NB4 (cell line): ENCODE measurements around the gene AFF1.

Source experiments
- DNase-seq: peaks from one replicate; pipeline ENCODE4 v3.0.0; 2010; ENCODE audit warnings: low read depth
- H3K4me3 ChIP-seq: one replicate; pipeline ENCODE4 v1.5.1; 2011; ENCODE audit warnings: mild to moderate bottlenecking, low read depth, low read length, moderate library complexity
- MYC ChIP-seq: IDR thresholded peaks from 2 replicates; pipeline ENCODE4 v1.6.1; 2011; ENCODE audit warnings: low read depth, low read length
- POLR2A ChIP-seq: IDR thresholded peaks from 2 replicates; pipeline ENCODE4 v1.6.1; 2011; ENCODE audit warnings: mild to moderate bottlenecking; ENCODE audit not compliant: insufficient read length; ENCODE audit errors: extremely low read depth
- TF ChIP-seq, protein P1 (sequence below): IDR thresholded peaks from one replicate; pipeline ENCODE4 v1.5.1; 2012; ENCODE audit warnings: low read depth, low read length
- TF ChIP-seq, protein P2 (sequence below): IDR thresholded peaks from 2 replicates; pipeline ENCODE4 v1.6.1; 2011; ENCODE audit warnings: low read depth, low read length

The AFF1 gene

DNA sequence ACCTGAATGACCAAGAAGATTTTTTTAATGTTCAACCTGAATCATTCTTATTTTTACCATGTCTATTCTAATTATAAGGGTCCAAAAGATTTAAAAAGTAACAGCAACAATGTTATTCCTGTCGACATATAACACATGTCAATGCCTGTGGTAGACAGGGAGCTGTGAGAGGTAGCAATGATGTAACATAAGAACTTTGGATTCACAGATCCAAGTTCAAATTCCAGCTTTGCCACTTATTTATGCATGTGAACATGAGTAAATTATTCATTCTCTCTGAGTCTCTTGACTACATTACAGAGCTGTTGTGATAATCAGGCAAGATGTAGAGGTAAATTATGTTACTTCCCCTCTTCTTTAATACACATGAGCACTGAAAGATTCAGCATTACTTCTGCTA lies 231.1 kb downstream of the AFF1 start:
- H3K4me3 ChIP-seq: no peak overlapping the region
- DNase-seq: no peak
- TF ChIP-seq POLR2A (no peak), MYC (no peak)
- TF ChIP-seq, protein P1, sequence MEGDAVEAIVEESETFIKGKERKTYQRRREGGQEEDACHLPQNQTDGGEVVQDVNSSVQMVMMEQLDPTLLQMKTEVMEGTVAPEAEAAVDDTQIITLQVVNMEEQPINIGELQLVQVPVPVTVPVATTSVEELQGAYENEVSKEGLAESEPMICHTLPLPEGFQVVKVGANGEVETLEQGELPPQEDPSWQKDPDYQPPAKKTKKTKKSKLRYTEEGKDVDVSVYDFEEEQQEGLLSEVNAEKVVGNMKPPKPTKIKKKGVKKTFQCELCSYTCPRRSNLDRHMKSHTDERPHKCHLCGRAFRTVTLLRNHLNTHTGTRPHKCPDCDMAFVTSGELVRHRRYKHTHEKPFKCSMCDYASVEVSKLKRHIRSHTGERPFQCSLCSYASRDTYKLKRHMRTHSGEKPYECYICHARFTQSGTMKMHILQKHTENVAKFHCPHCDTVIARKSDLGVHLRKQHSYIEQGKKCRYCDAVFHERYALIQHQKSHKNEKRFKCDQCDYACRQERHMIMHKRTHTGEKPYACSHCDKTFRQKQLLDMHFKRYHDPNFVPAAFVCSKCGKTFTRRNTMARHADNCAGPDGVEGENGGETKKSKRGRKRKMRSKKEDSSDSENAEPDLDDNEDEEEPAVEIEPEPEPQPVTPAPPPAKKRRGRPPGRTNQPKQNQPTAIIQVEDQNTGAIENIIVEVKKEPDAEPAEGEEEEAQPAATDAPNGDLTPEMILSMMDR: no peak
- TF ChIP-seq, protein P2, sequence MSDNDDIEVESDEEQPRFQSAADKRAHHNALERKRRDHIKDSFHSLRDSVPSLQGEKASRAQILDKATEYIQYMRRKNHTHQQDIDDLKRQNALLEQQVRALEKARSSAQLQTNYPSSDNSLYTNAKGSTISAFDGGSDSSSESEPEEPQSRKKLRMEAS: no peak

DNA sequence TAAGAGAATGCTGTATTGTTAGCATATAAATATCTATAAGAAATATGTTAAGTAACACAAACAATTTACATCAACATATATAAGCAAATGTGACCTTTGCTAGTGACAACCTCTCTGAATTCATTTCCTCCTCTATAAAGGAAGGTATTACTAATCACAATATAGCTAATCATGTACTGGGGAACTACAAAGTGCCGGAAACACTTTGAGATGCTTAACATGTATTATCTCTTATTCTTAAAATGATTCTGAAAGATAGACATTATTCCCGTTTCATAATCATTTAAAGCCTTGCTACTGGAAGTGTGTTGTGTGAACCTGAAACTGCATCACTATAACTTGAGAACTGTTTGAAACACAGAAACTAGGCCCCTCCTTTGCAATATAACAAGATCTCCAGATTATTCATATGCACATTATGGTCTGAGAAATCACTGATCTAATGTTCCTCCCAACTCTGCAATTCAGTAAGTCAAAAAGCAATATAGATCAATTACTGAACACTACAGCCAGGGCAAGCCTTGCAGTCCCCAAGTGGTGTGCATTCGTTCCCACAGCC lies 231.6 kb downstream of the AFF1 start:
- TF ChIP-seq POLR2A: no peak
- TF ChIP-seq, protein P2: no peak
- TF ChIP-seq, protein P1: no peak
- TF ChIP-seq MYC: no peak
- DNase-seq: no peak

DNA sequence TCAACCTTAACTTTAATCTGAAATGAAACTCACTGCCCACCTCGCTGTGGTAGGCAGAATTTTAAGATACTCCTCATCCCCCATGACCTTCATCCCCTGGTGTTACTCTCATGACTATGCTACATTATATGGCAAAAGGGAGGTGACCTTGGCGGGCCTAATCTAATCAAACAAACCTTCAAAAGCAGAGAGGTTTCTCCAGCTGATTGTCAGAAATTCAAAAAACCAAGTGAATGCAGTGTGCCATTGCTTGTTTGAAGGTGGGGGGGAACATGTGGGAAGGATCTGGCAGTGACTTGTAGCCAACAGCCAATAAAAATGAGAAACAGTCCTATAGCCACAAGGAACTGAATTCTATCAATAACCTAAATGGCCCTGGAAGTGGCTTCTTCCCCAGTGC lies 237.1 kb downstream of the AFF1 start:
- no peak overlapping the region for H3K4me3 ChIP-seq
- TF ChIP-seq, protein P1: no peak
- no peak for DNase-seq

More for the DNA sequence above, 231.6 kb downstream of the AFF1 start:
- H3K4me3 ChIP-seq: no peak overlapping the region

DNA sequence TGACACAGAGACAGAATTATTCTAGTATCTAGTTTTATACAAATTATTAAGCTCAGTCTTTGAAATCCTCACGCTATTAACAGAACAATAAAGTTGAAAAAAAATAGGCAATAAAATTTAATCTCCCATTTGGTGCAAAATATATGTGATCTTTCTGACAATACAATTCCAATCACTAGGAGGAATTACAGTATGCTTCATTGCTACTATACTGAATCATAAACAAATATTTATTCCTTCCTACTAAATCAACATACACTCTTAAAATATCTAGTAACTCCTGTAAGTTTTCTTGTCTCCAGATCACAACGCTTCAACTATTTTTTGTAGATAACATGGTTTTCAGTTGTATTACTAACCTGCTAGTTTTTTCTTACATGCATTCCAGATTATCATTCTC lies 239.9 kb downstream of the AFF1 start:
- no peak for DNase-seq
- TF ChIP-seq POLR2A: no peak
- TF ChIP-seq, protein P2: no peak
- TF ChIP-seq MYC: no peak
- TF ChIP-seq, protein P1: no peak
- H3K4me3 ChIP-seq: no peak overlapping the region

DNA sequence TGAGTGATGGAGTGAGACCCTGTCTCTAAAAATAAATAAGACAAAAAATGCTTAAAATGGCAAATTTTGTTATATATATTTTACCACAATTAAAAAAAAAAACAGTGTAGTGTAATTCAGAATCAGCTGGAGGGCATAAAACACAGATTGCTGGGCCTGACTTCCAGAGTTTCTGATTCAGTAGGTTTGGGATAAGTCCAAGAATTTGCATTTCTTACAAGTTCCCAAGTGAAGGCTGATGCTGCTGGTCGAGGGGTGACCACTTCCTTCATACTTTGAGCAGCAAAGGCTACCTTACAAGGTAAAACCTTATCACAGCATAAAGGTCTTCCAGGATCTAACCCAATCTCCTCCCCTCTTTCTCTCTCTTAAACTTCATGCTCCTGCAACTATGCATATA lies 244.9 kb downstream of the AFF1 start:
- TF ChIP-seq, protein P1: no peak
- TF ChIP-seq POLR2A (no peak), MYC (no peak)
- TF ChIP-seq, protein P2: no peak

DNA sequence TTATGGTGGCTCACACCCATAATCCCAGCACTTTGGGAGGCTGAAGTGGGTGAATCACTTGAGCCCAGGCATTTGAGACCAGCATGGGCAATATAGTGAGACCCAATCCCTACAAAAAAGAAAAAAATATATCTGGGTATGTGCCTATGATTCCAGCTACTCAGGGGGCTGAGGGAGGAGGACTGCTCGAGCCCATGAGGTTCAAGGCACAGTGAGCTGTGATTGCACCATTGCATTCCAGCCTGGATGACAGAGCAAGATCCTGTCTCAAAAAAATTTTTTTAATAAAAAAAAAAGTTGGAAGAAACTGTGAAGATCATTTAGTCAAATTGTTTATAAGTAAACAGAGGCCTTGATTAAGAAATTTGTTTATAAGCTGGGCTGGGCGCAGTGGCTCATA lies 246.0 kb downstream of the AFF1 start:
- TF ChIP-seq, protein P2: no peak
- TF ChIP-seq POLR2A (no peak), MYC (no peak)
- TF ChIP-seq, protein P1: no peak
- no peak overlapping the region for H3K4me3 ChIP-seq
- DNase-seq: no peak

More for the DNA sequence above, 244.9 kb downstream of the AFF1 start:
- no peak for DNase-seq
- H3K4me3 ChIP-seq: no peak overlapping the region
